GM12801 (cell line): ENCODE measurements around the gene TCF3.

Experiments used
- TF ChIP-seq, protein P1 (sequence below): IDR thresholded peaks from one replicate; pipeline ENCODE4 v1.5.1; 2011; ENCODE audit warnings: control low read depth; ENCODE audit not compliant: insufficient read length; ENCODE audit errors: extremely low read depth

Gene TCF3

DNA sequence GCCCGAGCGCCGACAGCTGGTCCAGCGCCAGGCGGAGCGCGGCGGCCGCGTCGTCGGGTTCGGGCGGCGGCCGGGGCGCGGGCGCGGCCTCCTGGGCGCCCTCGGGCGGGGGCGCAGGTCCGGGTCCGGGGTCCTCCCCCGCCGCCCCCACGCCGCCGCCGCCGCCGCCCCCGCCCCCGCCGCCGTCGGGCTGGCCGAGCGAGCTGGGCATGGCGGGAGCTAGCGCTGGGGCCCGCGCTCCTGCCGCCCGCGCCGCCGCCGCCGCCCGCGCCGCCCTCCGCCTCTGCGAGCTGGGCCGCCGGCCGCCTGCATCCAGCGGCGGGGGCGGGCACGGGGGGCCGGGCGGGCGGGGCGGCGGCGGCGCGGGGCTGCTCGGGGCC, 84.6 kb downstream of the TCF3 start:
- TF ChIP-seq, protein P1, sequence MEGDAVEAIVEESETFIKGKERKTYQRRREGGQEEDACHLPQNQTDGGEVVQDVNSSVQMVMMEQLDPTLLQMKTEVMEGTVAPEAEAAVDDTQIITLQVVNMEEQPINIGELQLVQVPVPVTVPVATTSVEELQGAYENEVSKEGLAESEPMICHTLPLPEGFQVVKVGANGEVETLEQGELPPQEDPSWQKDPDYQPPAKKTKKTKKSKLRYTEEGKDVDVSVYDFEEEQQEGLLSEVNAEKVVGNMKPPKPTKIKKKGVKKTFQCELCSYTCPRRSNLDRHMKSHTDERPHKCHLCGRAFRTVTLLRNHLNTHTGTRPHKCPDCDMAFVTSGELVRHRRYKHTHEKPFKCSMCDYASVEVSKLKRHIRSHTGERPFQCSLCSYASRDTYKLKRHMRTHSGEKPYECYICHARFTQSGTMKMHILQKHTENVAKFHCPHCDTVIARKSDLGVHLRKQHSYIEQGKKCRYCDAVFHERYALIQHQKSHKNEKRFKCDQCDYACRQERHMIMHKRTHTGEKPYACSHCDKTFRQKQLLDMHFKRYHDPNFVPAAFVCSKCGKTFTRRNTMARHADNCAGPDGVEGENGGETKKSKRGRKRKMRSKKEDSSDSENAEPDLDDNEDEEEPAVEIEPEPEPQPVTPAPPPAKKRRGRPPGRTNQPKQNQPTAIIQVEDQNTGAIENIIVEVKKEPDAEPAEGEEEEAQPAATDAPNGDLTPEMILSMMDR, result no peak

DNA sequence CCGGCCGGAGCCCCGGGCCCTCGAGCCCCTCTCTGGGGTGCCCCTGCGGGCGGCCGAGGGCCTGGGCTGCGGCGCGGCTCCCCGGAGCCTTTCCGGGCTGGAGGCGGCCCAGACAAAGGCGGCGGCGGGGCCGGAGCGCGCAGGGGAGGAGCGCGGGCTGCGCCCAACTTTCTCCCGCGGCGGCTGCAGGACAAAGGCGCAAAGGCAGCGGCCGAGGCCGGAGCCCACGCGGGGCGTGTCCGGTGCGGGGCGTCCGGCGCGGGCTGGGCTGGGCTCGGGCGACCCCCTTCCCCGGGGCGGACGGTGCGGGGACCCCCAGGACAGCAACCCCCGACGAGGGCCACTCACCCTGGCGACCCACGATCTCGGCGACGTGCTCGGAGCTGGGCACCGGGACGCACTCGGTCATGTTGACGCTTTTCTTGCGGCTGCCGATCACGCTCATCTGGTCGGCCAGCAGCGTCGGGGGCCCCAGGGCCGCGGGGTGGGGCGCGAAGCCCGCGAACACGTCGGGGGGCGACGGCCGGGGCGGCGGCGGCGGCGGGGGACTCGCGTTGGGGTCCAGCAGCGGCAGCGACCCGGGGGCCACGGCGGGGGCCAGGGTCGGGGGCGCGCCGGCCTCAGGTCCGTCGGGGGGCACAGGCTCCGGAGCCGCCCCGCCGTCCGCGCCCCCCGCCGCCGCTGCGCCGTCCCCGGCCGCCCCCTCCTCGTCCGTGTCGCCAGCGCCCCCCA, 85.1 kb downstream of the TCF3 start:
- TF ChIP-seq, protein P1, result no peak

DNA sequence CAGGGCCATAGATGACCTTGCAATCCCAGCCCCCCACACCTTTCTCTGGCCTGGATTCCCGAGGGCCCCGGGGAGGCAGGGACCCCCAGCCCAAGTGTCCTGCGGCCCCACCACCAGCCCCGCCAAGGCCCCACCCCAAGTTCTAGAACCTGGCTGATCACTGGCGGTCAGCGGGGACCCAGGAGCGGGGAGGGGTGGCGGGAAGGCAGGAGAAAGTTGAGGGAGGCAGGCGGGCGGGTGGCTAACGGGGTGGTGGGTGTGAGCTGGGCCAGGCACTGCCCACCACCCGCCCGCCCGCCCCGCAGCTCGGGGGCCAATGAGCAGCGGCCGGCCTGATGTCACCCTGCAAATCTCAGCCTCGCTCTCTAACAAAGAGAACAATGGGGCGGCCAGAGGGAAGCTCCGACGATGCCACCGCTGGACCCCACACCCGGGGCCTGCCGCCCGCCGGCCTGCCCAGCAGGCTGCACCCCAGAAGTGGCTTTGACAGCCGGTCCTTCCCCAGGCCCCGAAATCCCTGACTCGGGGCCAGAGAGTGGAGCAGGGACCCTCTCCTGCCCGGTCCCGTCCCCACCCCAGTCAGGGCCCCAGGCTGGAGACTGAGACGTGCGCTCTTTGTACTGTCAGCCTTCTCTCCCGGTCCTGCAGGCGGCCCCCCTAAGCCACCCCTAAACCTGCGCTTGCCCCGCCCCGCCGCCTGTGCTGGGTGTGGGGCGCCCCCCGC, 85.9 kb downstream of the TCF3 start:
- TF ChIP-seq, protein P1, result no peak

DNA sequence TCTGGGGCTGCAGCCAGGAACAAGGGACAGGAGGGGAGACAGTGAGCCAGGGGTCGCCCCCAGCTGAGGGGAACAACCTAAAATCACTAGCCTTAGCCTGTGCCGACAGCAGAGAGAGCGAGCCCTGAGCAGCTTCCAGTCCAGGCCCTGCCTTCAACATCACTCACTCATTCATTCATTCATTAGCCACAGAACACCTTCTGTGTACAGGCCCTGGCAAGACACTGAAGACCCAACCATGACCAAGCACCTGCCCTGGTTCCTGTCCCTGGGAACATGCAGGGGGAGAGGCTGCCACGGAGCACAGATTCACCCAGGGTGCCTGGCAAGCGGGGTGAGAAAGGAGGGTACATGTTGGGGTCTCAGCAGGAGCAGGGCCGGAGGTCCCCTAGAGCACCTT, 89.2 kb downstream of the TCF3 start:
- TF ChIP-seq, protein P1, result no peak

DNA sequence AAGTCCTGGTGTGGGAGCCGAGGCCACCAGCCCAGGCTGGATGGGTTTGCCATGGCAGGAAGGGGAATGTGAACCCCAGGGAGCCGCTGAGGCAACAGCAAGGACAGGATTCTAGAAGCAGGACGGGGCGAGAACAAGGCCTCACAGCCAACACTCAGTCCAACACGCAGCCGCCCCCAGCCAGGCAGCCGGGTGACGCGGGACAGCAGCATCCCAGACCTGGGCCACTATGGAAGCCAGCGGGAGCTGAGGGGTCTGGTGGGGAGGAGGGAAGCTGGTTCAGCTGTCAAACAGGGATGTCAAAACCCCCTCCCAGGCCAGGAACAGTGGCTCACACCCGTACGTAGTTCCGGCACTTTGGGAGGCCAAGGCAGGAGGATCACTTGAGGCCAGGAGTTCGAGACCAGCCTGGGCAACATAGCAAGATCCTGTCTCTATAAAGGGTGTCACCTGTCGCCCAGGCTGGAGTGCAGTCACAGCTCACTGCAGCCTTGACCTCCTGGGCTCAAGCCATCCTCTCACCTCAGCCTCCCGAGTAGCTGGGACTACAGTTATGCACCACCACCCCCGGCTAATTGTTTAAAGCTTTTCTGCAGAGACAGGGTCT, 91.1 kb downstream of the TCF3 start:
- TF ChIP-seq, protein P1, result no peak

DNA sequence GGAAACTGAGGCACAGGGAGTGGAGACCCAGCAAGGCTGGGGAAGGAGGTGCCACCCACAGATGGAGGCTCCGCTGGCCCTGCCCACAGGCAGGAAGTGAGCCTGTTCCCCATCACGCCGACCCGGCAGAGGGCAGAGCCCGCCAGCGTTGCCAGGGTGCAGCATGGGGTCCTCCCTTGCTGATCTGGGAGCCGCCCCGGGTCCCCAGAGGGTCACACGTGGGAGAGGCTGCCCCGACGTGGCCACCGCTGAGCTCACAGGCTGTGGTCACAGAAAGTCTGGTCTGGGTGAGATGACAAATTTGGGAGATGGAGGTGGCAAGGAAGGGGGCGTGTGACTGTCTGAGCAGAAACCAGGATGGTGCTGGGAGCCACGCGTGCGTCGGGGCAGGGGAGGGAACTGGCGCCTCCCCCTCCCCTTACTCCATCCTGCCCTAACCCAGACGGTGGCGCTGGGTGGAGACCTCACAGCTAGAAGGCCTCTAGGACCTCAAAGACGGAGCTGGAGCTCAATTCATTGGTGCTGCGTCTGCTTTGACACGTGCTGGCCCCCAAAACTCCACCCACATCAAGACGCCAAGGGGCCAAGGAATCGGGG, 92.0 kb downstream of the TCF3 start:
- TF ChIP-seq, protein P1, result no peak
